Fibroblast of villous mesenchyme (primary cell): ENCODE results near the gene RAB34. TPM values are rescaled to one million over a fixed set of nuclear protein-coding genes. Genes with fewer than 3 reads are reported as not detected.

Experiments used
- DNase-seq: peaks from one replicate; pipeline ENCODE4 v3.0.0-alpha.2; 2010; ENCODE audit warnings: low read depth
- H3K4me3 ChIP-seq: 2 replicates; pipeline ENCODE4 v1.5.1; 2011; ENCODE audit warnings: low read depth, mild to moderate bottlenecking, low read length
- CTCF ChIP-seq: IDR thresholded peaks from 2 replicates; pipeline ENCODE4 v1.5.1; 2012; ENCODE audit warnings: low read depth, mild to moderate bottlenecking, low read length; ENCODE audit not compliant: insufficient read depth
- total RNA-seq: library from RNA; depleted of rRNA; stranded (reverse); fragments of >200 nt; gene quantifications from 2 replicates; pipeline ENCODE4 v1.2.3, GENCODE V29; 2012

Gene RAB34
- total RNA-seq, 1 donor, result 148 TPM

DNA sequence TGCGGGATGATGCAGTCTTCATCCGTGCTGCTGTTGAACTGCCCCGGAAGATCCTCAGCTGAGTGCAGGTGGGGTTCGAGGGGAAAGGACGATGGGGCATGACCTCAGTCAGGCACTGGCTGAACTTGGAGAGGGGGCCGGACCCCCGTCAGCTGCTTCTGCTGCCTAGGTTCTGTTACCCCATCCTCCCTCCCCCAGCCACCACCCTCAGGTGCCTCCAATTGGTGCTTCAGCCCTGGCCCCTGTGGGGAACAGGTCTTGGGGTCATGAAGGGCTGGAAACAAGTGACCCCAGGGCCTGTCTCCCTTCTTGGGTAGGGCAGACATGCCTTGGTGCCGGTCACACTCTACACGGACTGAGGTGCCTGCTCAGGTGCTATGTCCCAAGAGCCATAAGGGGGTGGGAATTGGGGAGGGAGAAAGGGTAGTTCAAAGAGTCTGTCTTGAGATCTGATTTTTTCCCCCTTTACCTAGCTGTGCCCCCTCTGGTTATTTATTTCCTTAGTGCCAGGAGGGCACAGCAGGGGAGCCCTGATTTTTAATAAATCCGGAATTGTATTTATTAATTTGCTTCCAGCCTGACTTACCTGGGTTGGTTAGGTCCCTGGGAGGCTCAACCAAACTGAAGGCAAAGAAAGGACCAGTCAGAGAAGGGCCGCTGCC lies 32.0 kb upstream of the RAB34 start:
- no peak for TF ChIP-seq CTCF
- DNase-seq, result no peak
- no peak overlapping the region for H3K4me3 ChIP-seq

GRCh38 chr17:28748852-28749515 lies 31.3 kb upstream of the RAB34 start:
- no peak for TF ChIP-seq CTCF
- peak; percentile 48 for DNase-seq
- H3K4me3 ChIP-seq, result no peak overlapping the region

DNA sequence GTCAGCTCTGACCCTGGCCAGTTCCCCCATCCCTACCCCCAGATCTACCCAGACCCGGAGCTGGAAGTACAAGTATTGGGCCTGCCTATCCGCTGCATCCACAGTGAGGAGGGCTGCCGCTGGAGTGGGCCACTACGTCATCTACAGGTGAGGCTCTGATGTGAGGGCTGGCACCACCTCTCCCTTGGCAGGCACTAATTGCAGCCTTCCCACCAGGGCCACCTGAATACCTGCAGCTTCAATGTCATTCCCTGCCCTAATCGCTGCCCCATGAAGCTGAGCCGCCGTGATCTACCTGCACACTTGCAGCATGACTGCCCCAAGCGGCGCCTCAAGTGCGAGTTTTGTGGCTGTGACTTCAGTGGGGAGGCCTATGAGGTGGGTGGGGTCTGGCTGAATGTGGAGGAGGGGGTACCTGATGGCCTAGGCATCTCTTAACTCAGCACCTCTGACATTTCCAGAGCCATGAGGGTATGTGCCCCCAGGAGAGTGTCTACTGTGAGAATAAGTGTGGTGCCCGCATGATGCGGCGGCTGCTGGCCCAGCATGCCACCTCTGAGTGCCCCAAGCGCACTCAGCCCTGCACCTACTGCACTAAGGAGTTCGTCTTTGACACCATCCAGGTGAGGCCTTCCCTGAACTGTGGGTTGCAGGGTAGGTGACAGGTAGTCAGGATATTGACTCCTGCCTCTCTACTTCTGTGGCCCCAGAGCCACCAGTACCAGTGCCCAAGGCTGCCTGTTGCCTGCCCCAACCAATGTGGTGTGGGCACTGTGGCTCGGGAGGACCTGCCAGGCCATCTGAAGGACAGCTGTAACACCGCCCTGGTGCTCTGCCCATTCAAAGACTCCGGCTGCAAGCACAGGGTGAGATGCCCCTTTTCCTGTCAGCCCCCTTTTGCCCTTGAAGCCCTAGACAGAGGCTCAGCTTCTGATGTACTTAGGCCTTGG lies 30.4 kb upstream of the RAB34 start:
- no peak for DNase-seq
- no peak overlapping the region for H3K4me3 ChIP-seq
- no peak for TF ChIP-seq CTCF

DNA sequence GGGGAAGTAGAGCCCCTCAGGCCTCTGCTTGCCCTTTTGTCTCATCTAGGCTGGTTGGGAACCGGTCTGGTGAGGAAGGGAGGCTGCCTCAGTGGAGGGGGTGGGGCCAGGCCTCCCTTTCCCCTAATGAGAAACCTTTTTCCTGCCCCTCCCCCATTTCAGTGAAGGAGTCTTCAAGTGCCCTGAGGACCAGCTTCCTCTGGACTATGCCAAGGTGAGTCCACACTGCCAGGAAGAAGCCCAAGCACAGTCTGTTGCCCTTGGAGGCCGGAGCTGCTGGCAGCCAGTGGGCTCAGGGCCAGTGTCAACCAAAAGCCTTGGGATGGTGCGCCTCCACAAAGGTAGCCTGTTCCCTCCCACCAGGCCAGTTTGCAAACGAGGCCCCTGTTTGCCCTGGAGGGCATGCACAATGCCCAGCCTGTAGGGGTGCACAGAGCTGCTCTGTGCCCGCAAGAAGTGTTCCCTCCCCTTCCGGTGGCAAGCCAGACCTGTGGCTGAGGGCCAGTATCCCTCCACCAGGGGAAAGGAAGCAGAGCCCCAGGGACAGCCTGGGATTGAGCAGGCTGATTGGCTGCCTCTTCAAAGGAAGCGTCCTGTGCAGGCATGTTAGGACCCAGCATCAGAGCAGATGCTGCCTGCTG lies 29.5 kb upstream of the RAB34 start:
- H3K4me3 ChIP-seq, result no peak overlapping the region
- no peak for DNase-seq
- no peak for TF ChIP-seq CTCF

GRCh38 chr17:28746611-28747050 lies 29.0 kb upstream of the RAB34 start:
- peak overlapping the region; percentile 92 for H3K4me3 ChIP-seq
- DNase-seq, result peak; percentile 20

More at GRCh38 chr17:28746611-28747050, 29.0 kb upstream of the RAB34 start:
- TF ChIP-seq CTCF, result no peak
